C4-2B (cell line): ENCODE data around the gene TLE2.
"Not testable (repeated sequence)": the region's sequence is repeated elsewhere in the genome, so short reads cannot be mapped to it uniquely, and the experiment has no call there.

ENCODE experiments used
- H3K27ac ChIP-seq: fragments of 450-650 bp; 2 replicates; pipeline ENCODE4 v1.5.1; 2017
- CTCF ChIP-seq: fragments of 450-650 bp; conservative IDR thresholded peaks from 2 replicates; pipeline ENCODE4 v1.5.1; 2017; ENCODE audit warnings: mild to moderate bottlenecking
- ZFX ChIP-seq: fragments of 450-650 bp; IDR thresholded peaks from 2 replicates; pipeline ENCODE4 v1.6.1; 2017

Gene TLE2

GRCh38 chr19:2970201-2970835 lies 58.8 kb downstream of the TLE2 start:
- no peak overlapping the region for H3K27ac ChIP-seq
- TF ChIP-seq CTCF (no peak), ZFX (no peak)

- H3K27ac ChIP-seq, result peak overlapping the region; percentile 36
Observed at GRCh38 chr19:2969104-2969504, 60.0 kb downstream of the TLE2 start.

GRCh38 chr19:2967972-2968371 lies 61.1 kb downstream of the TLE2 start:
- TF ChIP-seq ZFX (no peak), CTCF (no peak)

More at GRCh38 chr19:2969104-2969504, 60.0 kb downstream of the TLE2 start:
- no peak for TF ChIP-seq ZFX
- no peak for TF ChIP-seq CTCF

GRCh38 chr19:2964874-2965273 lies 64.2 kb downstream of the TLE2 start:
- no peak overlapping the region for H3K27ac ChIP-seq
- no peak for TF ChIP-seq CTCF
- TF ChIP-seq ZFX, result no peak

More at GRCh38 chr19:2967972-2968371, 61.1 kb downstream of the TLE2 start:
- no peak overlapping the region for H3K27ac ChIP-seq

GRCh38 chr19:2963631-2964030 lies 65.4 kb downstream of the TLE2 start:
- H3K27ac ChIP-seq, result not testable (repeated sequence)

- no peak for TF ChIP-seq CTCF
- TF ChIP-seq ZFX, result no peak
- no peak overlapping the region for H3K27ac ChIP-seq
Observed at GRCh38 chr19:2963122-2963521, 66.0 kb downstream of the TLE2 start.

GRCh38 chr19:2962018-2962670 lies 66.9 kb downstream of the TLE2 start:
- no peak for TF ChIP-seq ZFX
- peak; percentile 73 for TF ChIP-seq CTCF
- H3K27ac ChIP-seq, result no peak overlapping the region

GRCh38 chr19:2960120-2960519 lies 69.0 kb downstream of the TLE2 start:
- TF ChIP-seq ZFX, result no peak
- no peak for TF ChIP-seq CTCF
- H3K27ac ChIP-seq, result no peak overlapping the region
